Measurements from ENCODE around the gene PDGFRA.
"Not testable (repeated sequence)": the region's sequence is repeated elsewhere in the genome, so short reads cannot be mapped to it uniquely, and the experiment has no call there.

PDGFRA gene

GRCh38 chr4:54228056-54228527, 1.0 kb upstream of the PDGFRA start:
- DNase-seq, result peak; percentile 83

DNA sequence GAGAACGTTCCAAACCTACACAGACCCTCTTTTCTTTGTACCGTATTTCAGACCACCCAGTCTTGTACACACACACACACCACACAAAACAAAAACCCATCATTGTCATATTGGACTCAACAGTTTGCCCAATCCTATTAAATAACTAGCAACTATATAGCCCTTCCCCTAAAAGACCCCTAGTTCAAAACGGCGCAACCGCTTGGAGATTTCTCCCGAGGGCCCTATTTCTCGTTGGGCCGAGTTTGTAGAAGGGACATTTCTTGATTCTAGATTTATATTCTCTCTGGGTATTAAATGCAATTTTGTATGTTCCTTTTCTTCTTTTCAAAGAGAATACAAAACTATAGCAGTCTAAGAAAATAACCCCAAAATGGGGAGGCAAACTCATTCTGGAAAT, 547 bp upstream of the PDGFRA start:
- no peak for DNase-seq

GRCh38 chr4:54229631-54230483, 764 bp downstream of the PDGFRA start:
- peak; percentile 46 for DNase-seq

DNA sequence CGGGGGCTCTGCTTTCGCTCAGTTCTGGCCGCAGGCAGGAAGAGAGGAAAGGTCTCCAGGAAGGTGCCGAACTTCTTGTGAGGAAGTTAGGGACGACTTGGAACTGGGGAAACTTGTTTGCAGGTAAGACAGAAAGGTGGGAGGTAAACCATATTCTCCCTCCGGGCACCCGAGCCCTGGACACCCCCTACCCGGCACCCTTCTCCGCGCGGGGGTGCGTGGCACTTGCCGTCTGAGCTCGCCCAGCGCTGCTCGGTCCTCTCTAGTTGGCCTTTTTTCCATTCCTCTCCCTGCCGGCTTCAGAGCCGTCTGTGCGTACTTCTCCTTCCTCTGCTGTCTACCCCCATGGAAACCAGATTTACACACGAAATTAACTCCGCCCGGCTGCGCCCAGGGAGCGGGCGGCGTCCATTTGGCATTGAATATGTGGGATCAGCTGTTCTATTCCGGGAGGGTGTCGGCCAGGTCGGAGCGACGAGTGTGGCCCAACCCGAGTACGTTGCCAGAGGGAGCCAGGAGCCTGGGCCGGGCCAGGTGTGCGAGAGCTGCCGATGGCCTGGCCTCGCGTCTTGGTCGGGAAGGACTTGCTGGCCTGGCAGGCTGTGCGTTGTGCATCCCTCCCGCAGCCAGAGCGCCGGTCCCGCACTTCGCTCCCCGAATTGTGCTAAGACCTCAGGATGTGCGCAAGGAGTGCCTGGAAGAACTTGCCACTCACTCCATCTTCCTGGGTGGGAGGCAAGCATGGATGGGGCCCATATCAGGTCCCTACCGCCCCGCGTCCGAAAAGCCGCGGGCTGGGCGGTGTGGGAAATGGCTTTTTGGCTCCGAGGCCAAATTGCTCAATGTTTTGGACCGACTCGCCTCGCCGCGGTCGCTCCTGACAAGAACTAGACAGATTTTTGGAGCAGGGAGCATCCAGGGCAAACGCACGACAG, 1.7 kb downstream of the PDGFRA start:
- peak; percentile 75 for DNase-seq

GRCh38 chr4:54231419-54231767, 2.3 kb downstream of the PDGFRA start:
- DNase-seq, result no peak

DNA sequence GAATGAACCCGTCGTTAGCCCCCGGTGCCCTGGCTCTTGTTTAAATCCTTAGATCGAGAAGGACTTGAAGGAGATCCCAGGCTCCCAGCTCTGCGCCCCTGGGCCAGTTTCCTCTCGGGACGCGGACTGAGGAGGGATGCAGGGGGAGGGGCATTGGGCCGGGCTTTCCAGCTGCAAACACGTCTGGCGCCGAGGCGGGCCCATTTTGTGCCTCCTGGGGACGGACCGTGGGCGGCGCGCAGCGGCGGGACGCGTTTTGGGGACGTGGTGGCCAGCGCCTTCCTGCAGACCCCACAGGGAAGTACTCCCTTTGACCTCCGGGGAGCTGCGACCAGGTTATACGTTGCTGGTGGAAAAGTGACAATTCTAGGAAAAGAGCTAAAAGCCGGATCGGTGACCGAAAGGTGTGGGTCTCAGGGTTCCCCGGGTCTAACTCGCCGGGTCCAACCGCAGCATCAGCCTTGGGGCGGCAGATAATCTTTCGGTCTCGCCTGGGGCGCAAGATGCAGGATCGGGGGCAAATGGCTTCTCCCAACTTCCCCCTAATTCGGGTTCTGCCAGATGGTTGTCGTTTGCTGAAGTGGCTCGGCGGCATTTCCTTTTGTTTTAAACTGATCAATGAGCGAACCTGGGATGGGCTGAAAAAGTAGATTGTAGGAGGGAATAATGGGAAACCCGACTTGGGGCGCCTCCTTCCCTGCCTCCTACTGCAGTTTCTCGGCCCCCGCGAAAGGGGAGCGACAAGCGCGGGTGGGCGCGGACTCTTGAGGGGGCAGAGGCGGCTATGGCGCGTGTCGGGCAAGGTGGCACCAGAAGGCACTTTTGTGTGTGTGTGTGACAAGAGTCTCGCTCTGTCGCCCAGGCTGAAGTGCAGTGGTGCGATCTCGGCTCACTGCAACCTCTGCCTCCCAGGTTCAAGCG, 2.9 kb downstream of the PDGFRA start:
- peak; percentile 43 for DNase-seq

DNA sequence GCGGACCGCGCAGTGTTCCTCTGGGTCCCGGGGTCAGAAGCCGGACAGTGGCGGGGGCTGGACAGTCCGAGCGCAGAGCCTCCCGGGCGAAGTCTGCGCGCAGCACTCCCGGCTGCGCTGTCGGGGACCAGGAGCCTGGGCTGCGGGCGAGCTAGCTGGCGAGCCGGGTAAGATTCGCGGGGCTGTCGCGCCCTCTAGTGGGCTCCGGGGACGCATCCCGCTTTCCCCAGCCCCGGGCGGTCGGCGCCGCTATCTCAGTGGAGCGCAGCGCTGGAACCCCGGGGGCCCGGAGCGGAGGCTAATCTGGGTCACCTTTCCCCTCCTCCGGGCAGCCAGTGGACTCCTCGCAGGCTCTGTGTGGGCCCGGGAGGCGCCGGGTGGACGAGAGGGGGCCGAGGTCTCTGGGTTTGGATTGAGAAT, 4.2 kb downstream of the PDGFRA start:
- peak; percentile 92 for DNase-seq

DNA sequence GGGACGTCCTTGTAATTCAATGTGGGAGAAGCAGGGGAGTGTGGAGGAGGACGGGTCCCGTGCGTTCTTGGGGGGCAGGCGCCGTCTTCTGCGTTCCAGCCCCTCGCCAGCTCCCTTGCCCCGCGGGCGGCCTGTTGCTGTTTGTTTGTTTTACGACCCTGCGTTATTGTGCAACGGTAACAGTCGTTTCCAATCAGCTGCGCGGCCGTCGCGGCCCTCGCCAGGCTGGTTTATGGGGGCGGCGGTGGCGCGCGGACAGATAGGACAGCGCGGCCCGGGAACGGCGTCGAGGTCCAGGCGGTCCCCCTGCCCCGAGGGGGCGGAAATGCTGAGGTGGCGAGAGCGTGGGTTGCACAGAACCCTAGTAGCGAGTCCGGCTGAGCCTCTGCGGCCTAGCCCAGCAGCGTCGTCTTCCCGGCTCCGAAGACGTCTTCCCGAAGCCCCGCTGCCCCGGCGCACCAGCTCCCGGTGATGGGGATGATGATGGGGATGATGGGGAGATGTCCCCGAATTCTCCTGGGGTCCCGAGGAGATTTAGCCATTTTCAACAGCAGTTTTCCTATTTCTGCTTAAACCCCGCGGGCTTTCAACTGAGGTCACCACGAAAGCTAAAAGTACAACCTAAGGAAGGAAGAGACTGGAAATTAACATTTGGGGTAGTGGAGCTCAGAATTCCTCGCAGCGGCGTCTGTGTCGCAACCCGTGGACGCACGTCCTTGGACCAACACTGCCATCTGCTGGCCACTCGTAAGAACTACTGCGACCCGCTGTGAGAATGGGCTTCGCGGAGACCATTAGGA, 4.8 kb downstream of the PDGFRA start:
- DNase-seq, result peak; percentile 87

GRCh38 chr4:54234497-54235205, 5.6 kb downstream of the PDGFRA start:
- DNase-seq, result peak; percentile 20

- not testable (repeated sequence) for DNase-seq
Observed at GRCh38 chr4:54236316-54236715, 7.2 kb downstream of the PDGFRA start.

- no peak for DNase-seq
Observed at GRCh38 chr4:54237770-54238169, 8.7 kb downstream of the PDGFRA start.

DNA sequence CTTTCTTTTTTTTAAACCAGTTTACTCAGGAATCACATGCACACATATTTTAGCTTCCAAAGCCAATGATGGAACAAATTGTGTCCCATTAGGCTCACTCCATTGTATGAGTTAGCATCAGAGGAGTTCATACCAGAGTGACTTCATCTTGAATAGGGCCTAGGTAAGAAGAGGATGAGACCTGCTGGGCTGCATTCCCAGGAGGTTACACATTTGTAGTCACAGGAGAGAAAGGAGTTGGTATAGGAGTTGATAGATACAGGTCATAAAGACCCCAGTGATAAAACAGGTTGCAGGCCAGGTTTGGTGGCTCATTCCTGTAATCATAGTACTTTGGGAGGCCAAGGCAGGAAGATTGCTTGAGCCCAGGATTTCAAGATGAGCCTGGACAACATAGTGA, 9.3 kb downstream of the PDGFRA start:
- DNase-seq, result no peak

- peak; percentile 26 for DNase-seq
Observed at GRCh38 chr4:54241268-54241823, 12.3 kb downstream of the PDGFRA start.

DNA sequence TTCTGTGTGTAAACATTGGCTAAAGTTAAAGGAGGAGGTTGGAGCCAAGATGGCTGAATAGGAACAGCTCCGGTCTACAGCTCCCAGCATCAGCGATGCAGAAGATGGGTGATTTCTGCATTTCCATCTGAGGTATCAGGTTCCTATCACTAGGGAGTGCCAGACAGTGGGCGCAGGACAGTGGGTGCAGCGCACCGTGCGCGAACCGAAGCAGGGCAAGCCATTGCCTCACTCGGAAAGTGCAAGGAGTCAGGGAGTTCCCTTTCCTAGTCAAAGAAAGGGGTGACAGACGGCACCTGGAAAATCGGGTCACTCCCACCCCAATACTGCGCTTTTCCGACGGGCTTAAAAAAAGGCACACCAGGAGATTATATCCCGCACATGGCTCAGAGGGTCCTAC, 14.4 kb downstream of the PDGFRA start:
- DNase-seq, result not testable (repeated sequence)

DNA sequence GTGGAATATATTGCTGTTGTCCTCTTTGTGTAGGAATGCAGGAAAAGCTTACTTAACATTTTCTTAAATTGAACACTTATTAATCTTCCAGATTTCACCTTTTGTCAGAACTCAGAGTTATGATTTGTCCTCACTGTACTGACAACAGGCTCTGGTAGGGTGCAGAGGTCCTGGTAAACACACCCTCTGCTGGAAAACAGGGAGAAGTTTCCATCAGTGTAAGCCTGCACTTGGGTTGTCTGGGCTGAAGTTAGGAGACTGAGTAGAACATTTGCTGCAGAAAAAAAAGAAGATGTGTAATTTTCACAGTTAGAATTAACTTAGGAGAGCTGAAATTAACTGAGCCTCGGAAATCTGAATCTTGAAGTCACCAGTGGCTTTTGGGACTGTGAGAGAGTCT, 23.2 kb downstream of the PDGFRA start:
- DNase-seq, result not testable (repeated sequence)

DNA sequence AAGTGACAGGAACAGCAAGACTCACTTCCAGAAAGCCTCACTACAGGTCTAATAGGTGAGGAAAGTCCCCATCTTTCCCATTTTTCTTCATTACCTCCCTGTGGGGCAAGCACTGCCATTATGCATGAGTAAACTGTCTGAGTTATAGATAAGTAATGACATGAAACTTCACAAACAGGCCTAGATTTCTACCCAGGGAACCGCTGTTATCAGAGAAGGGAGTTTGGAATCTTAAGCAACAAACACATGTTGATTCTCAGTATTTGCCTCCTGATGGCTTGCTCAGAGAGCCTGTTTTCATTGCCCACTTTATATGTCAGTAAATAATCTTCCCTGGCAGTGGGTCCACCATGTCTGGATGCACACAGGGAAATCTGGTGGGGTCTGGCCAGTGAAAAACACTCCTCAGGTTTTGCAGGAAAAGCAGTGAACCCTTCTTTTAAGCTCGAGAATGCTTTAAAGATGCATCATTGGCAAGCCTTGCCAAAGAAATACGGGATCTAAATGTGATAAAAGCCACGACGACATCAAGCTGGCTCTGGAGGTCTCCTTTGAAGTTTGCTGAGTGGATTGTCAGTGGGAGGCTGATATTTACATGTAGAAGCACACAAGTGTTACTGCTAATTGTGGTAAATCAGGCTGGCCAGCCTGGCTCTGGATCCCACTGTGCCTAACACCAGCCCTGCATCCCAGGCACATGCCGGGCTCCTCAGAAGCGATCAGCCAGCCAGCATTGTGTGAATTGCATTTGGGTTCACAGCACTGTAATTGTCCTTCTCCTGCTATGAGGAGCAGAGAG, 25.2 kb downstream of the PDGFRA start:
- no peak for DNase-seq

GRCh38 chr4:54254915-54255246, 25.8 kb downstream of the PDGFRA start:
- DNase-seq, result no peak

- DNase-seq, result no peak
Observed at GRCh38 chr4:54255881-54256280, 26.8 kb downstream of the PDGFRA start.

GRCh38 chr4:54256491-54257486, 27.7 kb downstream of the PDGFRA start:
- no peak for DNase-seq
